DND-41 (cell line): Measurements from ENCODE around the gene PTPRN2.

ENCODE experiments used
- EZH2 ChIP-seq: IDR thresholded peaks from 3 replicates; pipeline ENCODE4 v1.6.1; 2012; ENCODE audit warnings: borderline replicate concordance, low read depth, mild to moderate bottlenecking, moderate library complexity, low read length, inconsistent platforms; ENCODE audit not compliant: severe bottlenecking
- TF ChIP-seq, protein P1 (sequence below): IDR thresholded peaks from 2 replicates; pipeline ENCODE4 v1.5.1; 2012; ENCODE audit warnings: borderline replicate concordance, low read length, moderate library complexity, mild to moderate bottlenecking; ENCODE audit not compliant: poor library complexity, severe bottlenecking; ENCODE audit errors: extremely low read depth

DNA sequence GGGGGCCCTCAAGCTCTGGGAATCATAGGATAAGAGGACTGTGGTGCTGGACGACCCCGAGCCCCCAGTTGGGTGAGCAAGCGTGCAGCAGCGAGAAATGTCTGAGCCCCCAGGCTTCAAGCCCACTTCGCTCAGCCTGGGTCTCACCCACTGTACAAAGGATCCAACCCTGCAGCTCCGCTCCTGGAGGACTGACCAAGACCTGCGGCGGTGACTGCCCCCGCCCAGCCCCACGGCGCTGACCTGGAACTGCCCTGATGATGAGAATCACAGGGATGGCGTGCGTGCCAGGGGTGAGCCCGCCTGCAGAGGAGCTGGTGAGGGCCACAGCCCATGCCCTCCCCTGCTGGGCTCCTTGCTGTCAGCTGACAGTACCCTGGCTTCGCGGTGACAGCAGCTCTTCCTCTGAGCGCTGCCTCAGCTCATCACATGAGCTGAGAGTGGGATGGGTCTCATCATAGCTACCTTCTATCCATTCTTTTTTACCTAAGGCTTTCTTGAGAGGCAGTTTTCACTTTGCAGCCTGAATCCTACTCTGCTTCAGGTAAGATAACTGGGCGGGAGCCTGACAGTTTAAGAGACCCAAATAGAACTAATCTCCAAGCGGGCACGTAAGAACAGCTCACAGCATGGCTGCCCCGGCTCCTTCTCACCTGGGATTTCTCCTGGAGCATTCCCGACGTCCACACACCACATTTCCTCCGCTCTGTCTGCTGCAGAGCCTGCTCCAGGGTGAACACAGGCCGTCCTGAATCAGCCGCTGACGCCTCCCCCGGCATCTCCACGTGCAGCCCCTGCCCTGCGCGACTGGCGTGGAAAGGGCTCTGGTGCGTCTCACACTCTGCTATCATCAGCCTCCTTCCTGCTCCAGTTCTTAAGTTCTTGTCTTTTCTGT lies 329.9 kb downstream of the PTPRN2 start:
- TF ChIP-seq, protein P1, sequence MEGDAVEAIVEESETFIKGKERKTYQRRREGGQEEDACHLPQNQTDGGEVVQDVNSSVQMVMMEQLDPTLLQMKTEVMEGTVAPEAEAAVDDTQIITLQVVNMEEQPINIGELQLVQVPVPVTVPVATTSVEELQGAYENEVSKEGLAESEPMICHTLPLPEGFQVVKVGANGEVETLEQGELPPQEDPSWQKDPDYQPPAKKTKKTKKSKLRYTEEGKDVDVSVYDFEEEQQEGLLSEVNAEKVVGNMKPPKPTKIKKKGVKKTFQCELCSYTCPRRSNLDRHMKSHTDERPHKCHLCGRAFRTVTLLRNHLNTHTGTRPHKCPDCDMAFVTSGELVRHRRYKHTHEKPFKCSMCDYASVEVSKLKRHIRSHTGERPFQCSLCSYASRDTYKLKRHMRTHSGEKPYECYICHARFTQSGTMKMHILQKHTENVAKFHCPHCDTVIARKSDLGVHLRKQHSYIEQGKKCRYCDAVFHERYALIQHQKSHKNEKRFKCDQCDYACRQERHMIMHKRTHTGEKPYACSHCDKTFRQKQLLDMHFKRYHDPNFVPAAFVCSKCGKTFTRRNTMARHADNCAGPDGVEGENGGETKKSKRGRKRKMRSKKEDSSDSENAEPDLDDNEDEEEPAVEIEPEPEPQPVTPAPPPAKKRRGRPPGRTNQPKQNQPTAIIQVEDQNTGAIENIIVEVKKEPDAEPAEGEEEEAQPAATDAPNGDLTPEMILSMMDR: no peak
- no peak for TF ChIP-seq EZH2
